HUES64 (cell line): Measurements from ENCODE around the gene MAMSTR.
A peak's percentile ranks its signal among the peaks of the same experiment; 100 is the strongest.
"Not testable (repeated sequence)": the region's sequence is repeated elsewhere in the genome, so short reads cannot be mapped to it uniquely, and the experiment has no call there.

Experiments used
- H3K27ac ChIP-seq: 2 replicates; pipeline ENCODE4 v1.7.0; 2013; ENCODE audit warnings: low read depth, low read length, inconsistent platforms
- H3K27me3 ChIP-seq: 2 replicates; pipeline ENCODE4 v1.6.1; 2013; ENCODE audit warnings: mild to moderate bottlenecking, low read length; ENCODE audit not compliant: insufficient read depth
- H3K36me3 ChIP-seq: 2 replicates; pipeline ENCODE4 v1.6.1; 2013; ENCODE audit warnings: mild to moderate bottlenecking, low read length; ENCODE audit not compliant: insufficient read depth
- H3K4me1 ChIP-seq: 2 replicates; pipeline ENCODE4 v1.6.1; 2013; ENCODE audit warnings: mild to moderate bottlenecking, low read length, moderate library complexity; ENCODE audit not compliant: insufficient read depth
- H3K4me3 ChIP-seq: 2 replicates; pipeline ENCODE4 v1.5.1; 2013; ENCODE audit warnings: mild to moderate bottlenecking, low read length, moderate library complexity
- H3K9ac ChIP-seq: 2 replicates; pipeline ENCODE4 v1.6.1; 2013; ENCODE audit warnings: mild to moderate bottlenecking, low read depth, low read length
- H3K9me3 ChIP-seq: 2 replicates; pipeline ENCODE4 v1.6.1; 2013; ENCODE audit warnings: low read depth, low read length; ENCODE audit not compliant: insufficient read depth
- WGBS: fragments of 150-250, 120-280 bp; methylation state at CpG from one replicate; pipeline ENCODE4 v1.1.7; 2013; ENCODE audit warnings: missing lambda C conversion rate; 5-methylcytosine and 5-hydroxymethylcytosine counted together

Gene MAMSTR

DNA sequence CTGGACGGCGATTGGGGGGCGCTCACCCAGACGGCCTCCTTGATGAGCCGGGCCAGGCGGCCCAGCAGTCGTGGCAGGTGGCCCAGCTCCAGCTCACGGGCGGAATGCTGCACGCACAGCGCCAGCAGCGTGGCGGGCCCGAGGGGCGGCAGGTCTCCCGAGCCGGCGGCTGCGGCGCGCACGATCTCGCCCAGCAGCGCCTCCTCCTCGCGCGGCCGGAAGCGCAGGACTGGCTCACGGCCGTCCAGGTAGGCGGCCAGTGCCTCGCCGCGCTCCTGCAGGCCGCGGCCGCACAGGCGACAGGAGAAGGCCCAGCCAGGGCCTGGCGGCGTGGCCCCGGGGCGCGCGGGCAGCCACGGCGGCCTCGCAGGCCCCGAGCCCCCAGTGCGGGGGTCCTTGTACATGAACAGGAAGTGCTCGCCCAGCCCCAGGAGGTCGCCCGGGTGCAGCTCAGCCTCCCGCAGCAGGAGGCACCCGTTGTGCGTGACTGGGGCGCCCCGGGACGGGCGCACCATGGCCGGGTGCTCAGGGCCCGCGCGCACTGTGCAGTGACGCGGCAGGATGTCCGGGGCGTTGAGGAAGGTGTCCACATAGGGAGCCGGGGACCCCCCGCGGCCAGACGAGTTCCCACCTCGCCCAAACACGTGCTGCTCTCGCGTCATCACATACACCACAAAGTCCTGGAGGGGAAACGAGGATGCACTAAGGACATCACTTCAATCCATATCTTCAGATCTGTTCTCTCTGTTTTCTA is 9.6 kb upstream of the MAMSTR start:
- Histone ChIP-seq H3K4me1 (no peaks in the 10 kb centered on the region), H3K27ac (no peak overlapping the region), H3K9me3 (no peaks in the 10 kb centered on the region), H3K9ac (no peak overlapping the region), H3K27me3 (no peaks in the 10 kb centered on the region), H3K36me3 (no peaks in the 10 kb centered on the region), H3K4me3 (no peak overlapping the region)
- WGBS, result 95% methylated on average over 77 of the region's 77 CpGs

DNA sequence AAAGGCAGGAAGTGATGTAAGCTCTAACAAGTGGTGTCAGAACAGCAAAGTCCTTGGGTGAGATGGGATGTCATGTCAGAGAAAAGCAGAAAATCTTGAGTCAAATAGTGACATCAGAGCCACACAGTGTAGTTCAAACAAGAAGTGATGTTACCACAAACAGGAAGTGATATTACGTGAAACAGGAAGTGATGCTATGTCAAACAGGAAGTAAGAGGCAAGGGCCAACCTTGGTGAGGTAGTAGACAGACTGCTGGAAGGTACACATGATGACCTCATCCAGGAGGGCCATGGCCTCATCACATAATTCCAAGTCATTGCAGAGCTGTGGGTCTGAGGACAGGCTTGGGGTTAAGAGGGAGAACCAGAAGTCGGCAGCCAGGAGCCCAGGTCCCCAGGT is 7.0 kb upstream of the MAMSTR start:
- Histone ChIP-seq H3K9me3 (no peaks in the 10 kb centered on the region), H3K36me3 (no peaks in the 10 kb centered on the region), H3K4me1 (no peaks in the 10 kb centered on the region), H3K9ac (no peak overlapping the region), H3K27ac (no peak overlapping the region), H3K27me3 (no peaks in the 10 kb centered on the region), H3K4me3 (no peak overlapping the region)
- 98% methylated on average over 2 of the region's 2 CpGs for WGBS

DNA sequence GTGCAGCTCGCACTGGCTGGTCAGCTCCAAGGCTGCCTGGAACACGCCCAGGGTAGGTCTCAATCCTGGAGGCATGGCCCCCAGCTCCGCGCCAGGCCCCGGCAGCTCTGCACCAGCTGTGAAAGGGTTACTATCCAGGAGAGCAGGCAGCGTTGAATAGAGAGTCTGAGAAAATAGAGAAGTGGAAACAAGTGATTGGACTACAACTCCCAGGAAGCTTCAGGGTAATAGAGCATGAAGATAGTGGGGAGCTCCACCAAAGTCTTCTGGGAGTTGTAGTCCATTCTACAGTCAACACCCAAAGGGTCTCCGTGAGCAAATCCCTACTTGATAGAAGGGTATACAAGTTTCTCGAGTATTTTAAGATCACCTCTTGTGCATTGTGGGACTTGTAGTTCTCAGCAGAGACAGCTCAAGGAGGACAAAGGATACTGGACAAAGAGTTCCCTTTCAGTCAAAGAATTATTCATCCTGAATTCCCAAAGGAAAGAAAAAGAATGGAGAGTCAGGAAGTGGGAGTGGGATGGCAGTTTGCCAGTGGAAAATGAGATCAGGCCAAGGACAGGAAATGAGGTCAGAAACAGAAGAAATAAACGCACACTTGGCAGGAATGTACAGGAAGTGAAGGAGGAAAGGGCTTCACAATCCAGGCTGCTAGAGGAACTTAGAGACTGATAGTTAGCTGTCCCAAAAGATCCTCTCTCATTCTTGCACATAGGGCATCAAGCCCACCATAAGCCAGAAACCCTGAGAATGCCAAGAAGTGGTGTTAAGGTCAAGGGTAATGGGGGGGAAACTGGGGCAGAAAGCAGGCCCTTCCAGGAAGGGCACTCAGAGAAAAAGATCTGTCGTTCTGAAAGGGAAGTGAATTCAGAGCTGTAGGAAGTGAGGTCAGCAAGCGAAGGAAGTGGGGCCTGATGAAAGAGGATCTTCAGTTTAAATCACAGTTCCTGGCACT is 5.5 kb upstream of the MAMSTR start:
- Histone ChIP-seq H3K27ac (no peak overlapping the region), H3K36me3 (no peaks in the 10 kb centered on the region), H3K4me1 (peaks cover 2% of the 10 kb centered on the region; the same call in 1 of the 2 replicates), H3K4me3 (no peak overlapping the region), H3K27me3 (no peaks in the 10 kb centered on the region), H3K9me3 (no peaks in the 10 kb centered on the region), H3K9ac (no peak overlapping the region)
- 64% methylated on average over 11 of the region's 11 CpGs for WGBS

DNA sequence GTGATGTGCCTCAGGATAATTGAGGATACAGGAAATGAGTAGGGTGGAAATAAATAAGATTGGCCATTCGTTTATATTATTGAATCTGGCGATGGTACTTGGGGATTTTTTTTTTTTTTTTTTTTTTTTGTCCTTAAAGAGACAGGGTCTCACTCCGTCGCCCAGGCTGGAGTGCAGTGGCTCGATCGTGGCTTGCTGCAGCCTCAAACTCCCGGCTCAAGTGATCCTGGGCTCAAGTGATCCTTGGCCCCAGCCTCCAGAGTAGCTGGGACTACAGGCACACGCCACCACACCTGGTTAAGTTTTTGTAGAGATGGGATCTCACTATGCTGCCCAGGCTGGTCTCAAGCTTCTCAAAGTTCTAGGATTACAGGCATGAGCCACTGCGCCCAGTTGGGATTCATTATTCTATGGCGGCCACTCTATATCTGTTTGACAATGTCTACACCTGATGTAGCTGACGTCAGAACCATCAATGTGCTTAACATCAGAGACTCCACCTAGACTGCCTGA is 2.7 kb upstream of the MAMSTR start:
- peaks cover 11% of the 10 kb centered on the region; the same call in 1 of the 2 replicates for H3K4me1 ChIP-seq
- no peaks in the 10 kb centered on the region for H3K27me3 ChIP-seq
- no peak overlapping the region for H3K9ac ChIP-seq
- 92% methylated on average over 11 of the region's 11 CpGs for WGBS
- no peaks in the 10 kb centered on the region for H3K9me3 ChIP-seq
- H3K36me3 ChIP-seq, result no peaks in the 10 kb centered on the region
- H3K27ac ChIP-seq, result no peak overlapping the region
- H3K4me3 ChIP-seq, result no peak overlapping the region

DNA sequence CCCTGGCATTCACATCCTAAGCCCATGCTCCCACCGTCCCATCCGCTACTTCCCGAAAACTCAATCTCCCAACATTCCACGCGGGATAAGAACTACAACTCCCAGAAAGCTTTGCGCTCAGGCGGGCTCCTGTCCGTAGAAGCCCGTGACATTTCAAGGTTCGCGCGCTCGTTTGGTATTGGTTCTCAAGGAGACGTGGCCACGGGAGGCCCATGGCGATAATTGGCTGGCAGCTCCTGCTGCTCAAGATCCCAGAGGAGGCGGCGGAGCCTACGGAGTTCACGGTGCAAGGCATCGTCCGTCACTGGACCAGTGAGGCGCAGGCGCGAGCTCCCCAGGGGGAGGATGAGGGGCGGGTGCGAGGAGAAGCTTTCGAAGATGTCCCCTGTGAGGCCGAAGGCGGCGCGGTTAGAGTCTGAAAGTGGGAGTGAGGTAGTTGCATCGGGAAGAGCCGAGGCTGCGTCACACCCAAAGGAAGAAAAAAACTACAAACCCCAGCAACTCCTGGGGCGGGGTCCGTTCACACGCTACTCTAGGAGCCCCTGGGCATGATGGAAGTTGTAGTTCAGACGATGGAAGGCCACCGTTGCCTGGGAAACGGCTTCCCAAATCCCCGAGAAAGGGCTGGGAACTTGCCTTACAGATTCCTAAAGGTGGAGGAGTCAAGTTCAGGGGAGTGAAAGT is 1.2 kb upstream of the MAMSTR start:
- peak overlapping the region; percentile 82 for H3K4me3 ChIP-seq
- H3K27me3 ChIP-seq, result no peaks in the 10 kb centered on the region
- no peaks in the 10 kb centered on the region for H3K36me3 ChIP-seq
- peak overlapping the region; percentile 75 for H3K27ac ChIP-seq
- H3K9me3 ChIP-seq, result no peaks in the 10 kb centered on the region
- H3K4me1 ChIP-seq, result peaks cover 19% of the 10 kb centered on the region
- peak overlapping the region; percentile 84 for H3K9ac ChIP-seq
- under 1% methylated on average over 39 of the region's 42 CpGs for WGBS

DNA sequence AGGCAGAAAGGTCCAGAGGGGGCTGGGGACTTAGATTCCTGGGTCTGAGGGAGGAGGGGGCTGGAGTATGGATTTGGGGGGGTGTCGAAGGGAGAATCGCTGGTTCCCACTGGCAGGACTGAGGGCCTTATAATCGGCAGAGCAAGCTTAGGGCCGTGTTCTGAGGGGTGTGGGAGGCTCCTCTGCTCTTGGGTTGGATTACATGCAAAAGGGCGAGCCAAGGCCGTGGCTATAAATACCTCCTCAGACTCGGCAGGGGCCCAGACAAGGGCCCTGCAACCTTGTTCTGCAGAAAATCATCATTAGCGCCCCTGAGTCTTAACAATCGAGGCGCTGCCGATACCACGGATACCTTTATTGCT is 707 bp upstream of the MAMSTR start:
- WGBS, result 28% methylated on average over 12 of the region's 12 CpGs
- Histone ChIP-seq H3K36me3 (no peaks in the 10 kb centered on the region), H3K27ac (no peak overlapping the region), H3K9me3 (no peaks in the 10 kb centered on the region), H3K27me3 (no peaks in the 10 kb centered on the region), H3K4me3 (peak overlapping the region; percentile 82), H3K9ac (no peak overlapping the region), H3K4me1 (peaks cover 20% of the 10 kb centered on the region)

DNA sequence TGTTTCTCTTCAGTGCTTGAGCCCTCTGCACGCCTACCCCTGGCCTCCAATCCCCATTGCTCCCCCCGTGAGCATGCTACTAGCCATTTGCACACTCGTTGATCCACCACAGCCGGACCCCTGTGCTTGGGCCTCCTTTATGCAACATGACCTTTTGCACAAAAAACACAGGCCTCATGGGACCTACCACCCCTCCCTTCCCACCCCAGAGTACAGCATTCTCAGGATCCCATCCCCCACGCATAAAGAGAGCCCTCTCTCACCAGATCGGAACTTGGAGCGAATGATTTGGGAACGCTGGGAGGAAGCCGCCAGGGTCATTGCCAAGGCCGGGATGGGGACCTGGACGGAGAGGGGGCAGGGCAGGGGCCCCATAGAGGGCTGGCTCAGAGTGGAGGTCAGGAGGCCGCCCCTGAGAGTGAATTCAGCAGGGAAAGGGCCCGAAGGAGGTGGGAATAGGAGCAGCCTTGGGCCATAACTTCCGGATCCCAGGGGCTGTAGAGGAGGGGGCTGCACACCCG is 754 bp downstream of the MAMSTR start:
- Histone ChIP-seq H3K36me3 (no peaks in the 10 kb centered on the region), H3K9me3 (no peaks in the 10 kb centered on the region), H3K27ac (no peak overlapping the region), H3K27me3 (no peaks in the 10 kb centered on the region), H3K4me1 (peaks cover 26% of the 10 kb centered on the region), H3K9ac (no peak overlapping the region), H3K4me3 (no peak overlapping the region)
- 57% methylated on average over 15 of the region's 15 CpGs for WGBS

DNA sequence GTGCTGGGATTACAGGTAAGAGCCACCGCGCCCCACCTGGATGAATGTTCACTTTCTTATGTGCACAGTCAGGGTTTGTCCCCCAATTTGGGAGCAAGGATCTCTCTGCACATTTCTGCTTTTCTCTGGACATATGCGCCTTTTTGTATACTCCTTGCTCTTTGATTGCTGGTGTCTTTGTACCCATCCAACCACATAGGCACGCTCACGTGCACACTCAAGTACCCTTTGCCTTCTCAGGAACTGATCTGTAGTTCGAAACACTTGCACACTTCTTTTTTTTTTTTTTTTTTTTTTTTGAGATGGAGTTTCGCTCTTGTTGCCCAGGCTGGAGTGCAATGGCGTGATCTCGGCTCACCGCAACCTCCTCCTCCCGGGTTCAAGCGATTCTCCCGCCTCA is 1.4 kb downstream of the MAMSTR start:
- peaks cover 26% of the 10 kb centered on the region for H3K4me1 ChIP-seq
- not testable (repeated sequence) for H3K27ac ChIP-seq, H3K9ac ChIP-seq, H3K9me3 ChIP-seq, H3K27me3 ChIP-seq, H3K4me3 ChIP-seq, H3K36me3 ChIP-seq
- WGBS, result 94% methylated on average over 13 of the region's 13 CpGs

DNA sequence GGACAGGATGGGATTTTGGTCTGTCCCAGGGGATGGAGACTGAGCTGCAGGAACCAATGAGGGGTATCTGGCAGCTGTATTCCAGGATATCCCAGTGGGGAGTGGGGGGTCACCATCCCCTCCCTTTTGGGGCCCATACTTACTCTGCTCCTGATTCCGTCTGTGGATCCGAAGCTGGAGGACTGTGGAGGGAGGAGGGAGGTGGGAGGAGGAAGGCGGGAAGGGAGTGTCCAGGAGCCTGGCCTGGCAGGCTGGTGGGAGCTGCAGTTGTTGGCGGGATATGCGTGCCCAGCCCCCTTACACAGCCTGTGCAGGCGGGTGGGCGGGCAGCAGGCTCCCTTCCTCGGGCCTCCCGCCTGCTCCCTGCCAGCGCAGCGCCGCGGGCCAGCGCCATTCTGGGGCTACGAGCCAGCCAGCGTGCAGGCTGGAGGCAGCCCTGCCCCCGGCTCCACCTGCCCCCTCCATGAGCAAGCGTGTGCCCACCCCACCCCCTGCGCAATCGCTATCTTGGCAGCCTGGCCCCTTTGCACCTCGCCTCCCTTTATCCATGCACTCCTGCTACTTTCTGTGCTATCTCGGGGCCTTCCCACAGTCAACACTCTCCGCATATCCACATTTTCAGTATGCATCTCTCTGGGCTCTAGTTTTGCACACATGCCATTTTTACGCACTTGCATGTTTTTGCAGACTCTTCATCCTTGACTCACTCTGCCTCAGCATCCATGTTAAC is 2.8 kb downstream of the MAMSTR start:
- no peaks in the 10 kb centered on the region for H3K9me3 ChIP-seq
- no peak overlapping the region for H3K9ac ChIP-seq
- no peaks in the 10 kb centered on the region for H3K27me3 ChIP-seq
- no peak overlapping the region for H3K27ac ChIP-seq
- H3K4me1 ChIP-seq, result peaks cover 29% of the 10 kb centered on the region
- peak overlapping the region; percentile 30 for H3K4me3 ChIP-seq
- no peaks in the 10 kb centered on the region for H3K36me3 ChIP-seq
- 15% methylated on average over 24 of the region's 24 CpGs for WGBS

DNA sequence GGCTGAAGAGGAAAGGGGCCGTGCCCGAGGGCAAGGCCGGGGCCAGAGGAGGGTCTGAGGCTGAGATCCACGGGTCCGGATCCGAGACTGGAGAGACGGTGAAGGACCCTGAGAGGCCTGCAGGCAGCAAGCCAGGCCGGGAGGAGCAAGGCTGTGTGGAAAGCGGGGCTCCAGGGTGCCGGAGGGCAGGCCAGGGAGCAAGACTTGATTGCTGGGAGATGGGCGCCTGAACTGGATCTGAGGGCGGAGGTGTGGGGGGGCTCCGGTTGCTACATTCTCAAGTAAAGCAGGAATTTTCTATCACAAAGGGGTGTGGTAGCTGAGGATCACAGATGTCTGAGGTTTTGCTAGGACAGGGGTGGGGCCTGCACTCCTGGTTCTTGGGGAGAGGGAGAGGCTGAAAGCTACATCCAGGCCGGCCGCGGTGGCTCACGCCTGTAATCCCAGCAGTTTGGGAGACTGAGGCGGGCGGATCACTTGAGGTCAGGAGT is 3.8 kb downstream of the MAMSTR start:
- H3K9ac ChIP-seq, result no peak overlapping the region
- no peak overlapping the region for H3K4me3 ChIP-seq
- H3K4me1 ChIP-seq, result peaks cover 29% of the 10 kb centered on the region
- no peaks in the 10 kb centered on the region for H3K27me3 ChIP-seq
- WGBS, result 88% methylated on average over 19 of the region's 19 CpGs
- H3K9me3 ChIP-seq, result no peaks in the 10 kb centered on the region
- H3K27ac ChIP-seq, result no peak overlapping the region
- no peaks in the 10 kb centered on the region for H3K36me3 ChIP-seq
